Prostate gland (tissue), 2 donors: Measurements from ENCODE around the gene MKLN1.

ENCODE experiments used
- POLR2A ChIP-seq: fragments of 450-650 bp; IDR thresholded peaks from one replicate; pipeline ENCODE4 v1.6.1; 2016; ENCODE audit warnings: antibody characterized with exemption, mild to moderate bottlenecking
- POLR2AphosphoS5 ChIP-seq: sonication (generic); formaldehyde crosslinking; IDR thresholded peaks from one replicate; pipeline ENCODE4 v1.6.1; 2017; ENCODE audit warnings: antibody characterized with exemption
- TF ChIP-seq, protein P1 (sequence below), 4 experiments: fragments of 200-600 bp in 2 of 4; fragments of 450-650 bp in 2 of 4; sonication (generic) in 2 of 4; IDR thresholded peaks; 1 replicate in 3 of 4; 2 replicates in 1 of 4; pipeline ENCODE4 v1.5.1; 2016 to 2019; ENCODE audit warnings: antibody characterized with exemption in 4 of 4, mild to moderate bottlenecking in 2 of 4, moderate library complexity in 2 of 4

- TF ChIP-seq, protein P1, sequence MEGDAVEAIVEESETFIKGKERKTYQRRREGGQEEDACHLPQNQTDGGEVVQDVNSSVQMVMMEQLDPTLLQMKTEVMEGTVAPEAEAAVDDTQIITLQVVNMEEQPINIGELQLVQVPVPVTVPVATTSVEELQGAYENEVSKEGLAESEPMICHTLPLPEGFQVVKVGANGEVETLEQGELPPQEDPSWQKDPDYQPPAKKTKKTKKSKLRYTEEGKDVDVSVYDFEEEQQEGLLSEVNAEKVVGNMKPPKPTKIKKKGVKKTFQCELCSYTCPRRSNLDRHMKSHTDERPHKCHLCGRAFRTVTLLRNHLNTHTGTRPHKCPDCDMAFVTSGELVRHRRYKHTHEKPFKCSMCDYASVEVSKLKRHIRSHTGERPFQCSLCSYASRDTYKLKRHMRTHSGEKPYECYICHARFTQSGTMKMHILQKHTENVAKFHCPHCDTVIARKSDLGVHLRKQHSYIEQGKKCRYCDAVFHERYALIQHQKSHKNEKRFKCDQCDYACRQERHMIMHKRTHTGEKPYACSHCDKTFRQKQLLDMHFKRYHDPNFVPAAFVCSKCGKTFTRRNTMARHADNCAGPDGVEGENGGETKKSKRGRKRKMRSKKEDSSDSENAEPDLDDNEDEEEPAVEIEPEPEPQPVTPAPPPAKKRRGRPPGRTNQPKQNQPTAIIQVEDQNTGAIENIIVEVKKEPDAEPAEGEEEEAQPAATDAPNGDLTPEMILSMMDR (IDR thresholded peaks at IDR 0.05) = no peak
- no peak for TF ChIP-seq POLR2AphosphoS5
- no peak for TF ChIP-seq POLR2A
Observed at GRCh38 chr7:131306777-131307176, 20.9 kb upstream of the MKLN1 start.
